Osteoblast (primary cell): ENCODE data around the gene OPTN. TPM values are rescaled to one million over a fixed set of nuclear protein-coding genes. Genes with fewer than 3 reads are reported as not detected.

Experiments used
- DNase-seq: peaks from one replicate; pipeline ENCODE4 v3.0.0; 2011; ENCODE audit warnings: low spot score, mixed read lengths; ENCODE audit not compliant: insufficient read length; ENCODE audit errors: missing footprints
- H2AFZ ChIP-seq: 2 replicates; pipeline ENCODE4 v1.6.0; 2011; ENCODE audit warnings: mild to moderate bottlenecking, low read length
- H3K27ac ChIP-seq: 2 replicates; pipeline ENCODE4 v1.5.1; 2011; ENCODE audit warnings: mild to moderate bottlenecking, low read depth, low read length, moderate library complexity
- H3K27me3 ChIP-seq: 2 replicates; pipeline ENCODE4 v1.6.0; 2012; ENCODE audit warnings: mild to moderate bottlenecking, control low read depth, inconsistent platforms, low read length, moderate library complexity; ENCODE audit not compliant: insufficient read depth
- H3K36me3 ChIP-seq: 2 replicates; pipeline ENCODE4 v1.5.1; 2011; ENCODE audit warnings: mild to moderate bottlenecking, low read length, control low read depth, moderate library complexity; ENCODE audit not compliant: insufficient read depth
- H3K4me1 ChIP-seq: 2 replicates; pipeline ENCODE4 v1.5.1; 2011; ENCODE audit warnings: mild to moderate bottlenecking, low read length, control low read depth, moderate library complexity; ENCODE audit not compliant: insufficient read depth
- H3K4me2 ChIP-seq: 2 replicates; pipeline ENCODE4 v1.6.0; 2011; ENCODE audit warnings: mild to moderate bottlenecking, low read length; ENCODE audit not compliant: insufficient read depth
- H3K4me3 ChIP-seq: fragments of 200-600 bp; sonication (generic); 3 replicates; pipeline ENCODE4 v1.5.1; 2012; ENCODE audit warnings: mild to moderate bottlenecking, low read length, inconsistent platforms; ENCODE audit not compliant: insufficient read depth
- H3K79me2 ChIP-seq: 2 replicates; pipeline ENCODE4 v1.6.0; 2012; ENCODE audit warnings: mild to moderate bottlenecking, low read length, control low read depth, inconsistent platforms; ENCODE audit not compliant: insufficient read depth
- H3K9me3 ChIP-seq: 2 replicates; pipeline ENCODE4 v1.5.1; 2011; ENCODE audit warnings: low read depth, low read length, control low read depth
- H4K20me1 ChIP-seq: 2 replicates; pipeline ENCODE4 v1.6.0; 2012; ENCODE audit warnings: mild to moderate bottlenecking, low read length, control low read depth; ENCODE audit not compliant: insufficient read depth
- CTCF ChIP-seq: IDR thresholded peaks from 2 replicates; pipeline ENCODE4 v1.5.1; 2011; ENCODE audit warnings: mild to moderate bottlenecking, low read depth, low read length, moderate library complexity; ENCODE audit errors: extremely low read depth
- small RNA-seq: library from RNA; depleted of rRNA; stranded (forward); fragments of <200 nt; gene quantifications from one replicate; pipeline ENCODE3, GENCODE V24; 2012
- total RNA-seq: library from RNA; depleted of rRNA; stranded (reverse); fragments of >200 nt; gene quantifications from 2 replicates; pipeline ENCODE4 v1.2.3, GENCODE V29; 2012

The OPTN gene
- total RNA-seq, 1 donor, result 140 TPM

GRCh38 chr10:13187135-13187534, 87.2 kb downstream of the OPTN start:
- H3K79me2 ChIP-seq, result no peaks in the 10 kb centered on the region
- no peak overlapping the region for H3K4me3 ChIP-seq
- no peak overlapping the region for H2AFZ ChIP-seq
- no peaks in the 10 kb centered on the region for H4K20me1 ChIP-seq
- no peak overlapping the region for H3K27ac ChIP-seq
- no peak overlapping the region for H3K4me2 ChIP-seq
- DNase-seq, result no peak
- H3K9me3 ChIP-seq, result no peaks in the 10 kb centered on the region
- peaks cover 9% of the 10 kb centered on the region for H3K36me3 ChIP-seq
- TF ChIP-seq CTCF, result no peak
- H3K27me3 ChIP-seq, result no peaks in the 10 kb centered on the region
- peaks cover 5% of the 10 kb centered on the region for H3K4me1 ChIP-seq

Small RNA genes within 50 kb of the gene (small RNA-seq; reads per million reads assigned to genes)
- gene SNRPGP5, result not detected

Other genes with a start within 250 kb of the OPTN start
- gene CCDC3, start 98.5 kb upstream of the OPTN start, total RNA-seq, result 0.29 and 0.72 TPM in 2 replicates
- 1.4 and 2.4 TPM in 2 replicates for gene MCM10, start 61.4 kb downstream of the OPTN start, total RNA-seq
- not detected in 2 replicates for gene UCMA, start 134.2 kb downstream of the OPTN start, total RNA-seq
- gene PHYH, start 199.9 kb downstream of the OPTN start, total RNA-seq, result 28.6 and 38.9 TPM in 2 replicates
- 31.1 and 37.4 TPM in 2 replicates for gene SEPHS1, start 248.1 kb downstream of the OPTN start, total RNA-seq